CMK (cell line): ENCODE measurements around the gene DUOXA2.
"Not testable (repeated sequence)": the region's sequence is repeated elsewhere in the genome, so short reads cannot be mapped to it uniquely, and the experiment has no call there.

Experiments
- DNase-seq: peaks from one replicate; pipeline ENCODE4 v3.0.0-alpha.2; 2010; ENCODE audit warnings: low read depth

DUOXA2 gene

GRCh38 chr15:45114076-45114750, at the start of gene DUOXA2, which contains the start of gene DUOX2:
TSS of gene DUOXA2 (plus strand) at chr15:45114326. CDS start at chr15:45114606, 280 bp downstream.
TSS of gene DUOX2 (minus strand) at chr15:45114172. CDS start at chr15:45113411, 761 bp downstream.
- DNase-seq, result no peak

- DNase-seq, result no peak
Measured at GRCh38 chr15:45064386-45064785, 49.7 kb upstream of the DUOXA2 start.

DNA sequence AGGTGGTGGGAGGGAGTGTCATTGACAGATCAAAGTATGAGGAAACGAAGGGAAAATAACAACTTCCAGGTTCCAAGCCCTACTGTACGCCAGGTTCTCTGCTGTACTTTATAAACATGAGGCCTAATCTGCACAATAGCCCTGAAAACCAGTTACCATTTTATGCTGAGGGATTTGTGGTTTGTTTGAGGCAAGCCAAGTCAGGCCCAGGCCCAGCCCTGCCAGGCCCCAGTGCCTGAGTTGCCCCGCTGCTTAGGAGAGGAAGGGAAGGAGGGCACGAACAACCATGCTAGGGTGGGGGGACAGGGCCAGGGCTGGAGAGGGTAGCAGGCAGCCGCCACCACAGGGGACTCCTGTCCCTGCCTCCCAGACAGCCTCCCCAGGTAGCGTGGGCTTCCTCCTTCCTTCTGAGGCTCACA, 44.2 kb upstream of the DUOXA2 start:
- not testable (repeated sequence) for DNase-seq

DNA sequence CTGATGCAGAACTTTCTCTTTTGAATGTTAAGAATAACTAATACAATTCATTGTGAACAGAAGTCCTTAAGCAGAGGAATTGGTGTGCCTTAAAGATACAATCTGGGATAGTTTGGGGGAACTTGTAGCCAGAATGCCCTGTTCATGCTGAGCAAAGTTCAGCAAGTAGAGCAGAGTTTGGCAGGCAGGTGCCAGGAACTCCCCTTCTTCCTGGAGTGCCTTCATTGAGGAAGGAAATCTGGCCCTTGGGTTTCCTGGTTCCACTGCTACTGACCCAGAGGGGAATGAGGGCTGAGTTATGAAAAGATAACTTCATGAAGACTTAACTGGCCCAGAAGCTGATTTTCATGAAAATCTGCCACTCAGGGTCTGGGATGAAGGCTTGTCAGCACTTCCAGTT, 40.5 kb upstream of the DUOXA2 start:
- DNase-seq, result not testable (repeated sequence)

GRCh38 chr15:45075440-45076320, 38.4 kb upstream of the DUOXA2 start:
- not testable (repeated sequence) for DNase-seq

DNA sequence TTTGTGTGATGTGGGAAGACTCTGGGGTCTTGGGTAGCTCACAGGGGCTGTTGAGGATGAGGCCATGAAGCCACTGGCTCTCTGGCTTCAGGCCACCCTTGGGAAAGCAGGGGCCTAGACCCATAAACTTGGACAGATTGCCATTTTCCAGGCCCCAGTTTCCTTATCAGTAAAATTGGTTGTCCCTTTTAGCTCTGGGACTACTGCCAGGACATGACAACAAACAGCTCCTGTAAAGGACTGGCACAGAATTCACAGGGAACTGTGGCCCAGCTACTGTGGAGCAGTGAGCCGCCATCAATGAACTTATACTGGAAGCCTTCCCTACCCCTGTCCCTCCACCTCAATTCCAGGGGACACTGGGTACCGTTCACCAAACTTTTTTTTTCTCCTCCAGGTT, 36.7 kb upstream of the DUOXA2 start:
- DNase-seq, result not testable (repeated sequence)

- not testable (repeated sequence) for DNase-seq
Measured at GRCh38 chr15:45079201-45079600, 34.9 kb upstream of the DUOXA2 start.

DNA sequence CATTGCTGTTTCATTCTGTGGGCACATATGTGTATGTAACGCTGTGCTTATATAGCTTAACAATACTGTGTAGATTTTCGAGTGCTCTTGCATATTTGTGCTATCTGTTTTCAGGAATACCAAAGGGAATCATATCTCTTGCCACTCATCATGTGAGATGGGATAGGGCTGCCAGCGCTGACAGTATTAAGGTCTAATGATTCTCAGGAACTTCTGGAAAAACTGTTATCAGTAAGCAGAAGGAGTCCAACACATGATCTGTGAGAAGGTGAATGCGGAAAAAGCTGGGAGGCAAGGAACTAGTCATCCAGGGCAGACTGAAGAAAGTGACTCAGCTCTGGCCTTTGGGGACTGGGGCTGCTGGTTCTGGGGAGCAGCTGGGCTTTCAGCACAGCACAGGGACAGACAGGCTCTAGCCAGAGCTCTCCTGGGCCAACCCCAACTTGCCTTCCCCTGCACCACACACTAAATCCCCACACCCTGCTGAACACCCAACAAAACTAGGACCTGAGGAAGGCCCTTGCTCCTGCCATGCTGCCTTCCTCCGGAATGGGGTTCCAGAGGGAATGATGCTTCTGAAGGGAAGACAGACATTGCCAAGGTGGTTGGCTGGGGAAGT, 34.4 kb upstream of the DUOXA2 start:
- DNase-seq, result not testable (repeated sequence)

DNA sequence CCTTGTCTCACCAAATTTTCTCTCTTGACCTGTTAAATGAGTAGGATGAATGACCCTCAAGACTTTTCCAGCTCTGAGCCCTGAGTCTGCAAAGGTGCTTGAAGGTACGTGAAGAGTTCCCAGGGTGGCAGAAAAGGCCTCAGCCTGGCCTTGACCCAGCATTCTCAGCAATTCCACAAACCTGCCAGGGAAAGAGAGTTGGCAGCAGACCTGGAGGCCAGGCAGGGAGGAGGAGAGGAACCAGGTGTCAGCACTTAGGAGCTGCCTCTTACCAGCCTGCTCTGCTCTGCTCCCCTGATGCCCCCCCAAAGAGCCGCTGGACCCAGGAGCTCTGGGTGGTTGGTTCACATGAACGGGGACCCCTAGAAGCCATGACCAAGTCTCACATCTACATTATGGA, 33.5 kb upstream of the DUOXA2 start:
- DNase-seq, result not testable (repeated sequence)

GRCh38 chr15:45082412-45082811, 31.7 kb upstream of the DUOXA2 start:
- not testable (repeated sequence) for DNase-seq

DNA sequence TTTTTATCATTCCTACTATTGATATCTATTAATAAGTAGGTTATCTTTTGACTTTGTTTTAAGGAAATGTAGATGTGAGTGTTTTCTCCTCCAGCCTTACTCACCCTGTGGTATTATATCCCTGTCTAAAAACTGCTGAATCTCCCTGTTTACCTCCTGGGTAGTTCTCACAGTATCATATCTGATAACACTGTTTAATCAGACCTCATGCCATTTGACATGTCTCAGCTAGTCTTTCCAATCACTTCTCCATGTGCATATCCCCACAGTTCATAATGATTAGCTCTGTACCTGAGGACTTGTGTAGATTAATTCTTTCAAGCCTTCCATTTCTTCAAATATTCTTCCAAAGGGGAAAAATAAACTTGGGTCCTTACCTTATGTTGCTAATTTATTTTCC, 30.9 kb upstream of the DUOXA2 start:
- no peak for DNase-seq

- no peak for DNase-seq
Measured at GRCh38 chr15:45084163-45084562, 30.0 kb upstream of the DUOXA2 start.

- DNase-seq, result no peak
Measured at GRCh38 chr15:45087513-45087912, 26.6 kb upstream of the DUOXA2 start.

- no peak for DNase-seq
Measured at GRCh38 chr15:45088801-45089711, 25.1 kb upstream of the DUOXA2 start.

GRCh38 chr15:45089712-45090373, 24.3 kb upstream of the DUOXA2 start:
- peak; percentile 9 for DNase-seq

DNA sequence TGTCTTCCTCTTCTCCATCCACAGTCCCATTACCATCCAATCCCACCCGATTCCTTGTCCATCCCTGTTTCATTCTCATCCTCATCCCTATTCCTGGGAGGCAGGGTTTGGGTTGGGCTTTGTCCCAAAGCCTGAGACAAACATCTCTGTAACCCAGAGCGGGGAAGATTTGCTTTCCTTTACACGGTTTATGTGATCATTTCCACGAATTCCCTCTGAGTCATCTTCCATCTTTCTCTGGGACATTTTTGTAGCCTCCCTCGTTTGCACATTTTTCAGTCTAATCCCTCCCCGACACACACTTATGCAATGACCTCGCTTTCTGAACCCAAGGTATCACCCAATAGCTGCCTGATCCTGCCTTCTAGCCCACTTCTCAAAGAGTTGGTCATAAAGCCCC, 23.0 kb upstream of the DUOXA2 start:
- DNase-seq, result no peak

DNA sequence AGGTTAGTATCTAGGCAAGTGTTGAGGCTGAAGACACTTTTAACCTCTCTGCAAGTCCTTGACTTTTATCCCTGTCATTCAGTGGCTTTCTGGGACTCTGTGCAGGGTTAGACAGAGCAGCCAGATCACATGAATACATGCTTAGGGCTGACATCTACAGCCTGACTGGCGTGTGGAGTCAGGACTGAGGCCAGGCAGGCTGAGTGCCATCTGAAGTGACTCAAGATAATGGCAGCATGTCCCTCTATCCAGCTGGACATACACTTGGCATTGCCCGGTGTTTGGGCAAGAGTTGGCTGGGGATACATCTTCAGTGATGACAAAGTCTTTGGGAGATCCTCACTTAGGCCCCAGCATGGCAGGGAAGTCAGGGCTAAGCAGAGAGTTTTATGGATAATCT, 22.6 kb upstream of the DUOXA2 start:
- no peak for DNase-seq

DNA sequence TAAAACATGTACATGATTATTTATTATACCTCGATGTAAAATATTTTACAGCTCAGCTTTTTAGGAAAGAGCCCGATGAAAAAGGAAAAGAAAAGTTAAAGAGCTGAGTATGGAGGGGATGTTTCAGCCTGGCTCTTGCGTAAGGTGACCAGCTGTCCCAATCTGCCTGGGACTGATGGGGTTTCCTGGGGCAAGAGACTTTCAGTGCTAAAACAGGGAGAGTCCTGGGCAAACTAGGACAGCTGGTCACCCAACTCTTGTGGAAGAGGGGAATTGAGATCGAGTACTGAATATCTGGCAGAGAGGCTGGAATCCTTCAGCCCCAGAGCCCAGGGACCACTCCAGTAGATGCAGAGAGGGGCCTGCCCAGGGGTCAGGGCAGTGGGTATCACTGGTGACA, 21.1 kb upstream of the DUOXA2 start:
- DNase-seq, result no peak

DNA sequence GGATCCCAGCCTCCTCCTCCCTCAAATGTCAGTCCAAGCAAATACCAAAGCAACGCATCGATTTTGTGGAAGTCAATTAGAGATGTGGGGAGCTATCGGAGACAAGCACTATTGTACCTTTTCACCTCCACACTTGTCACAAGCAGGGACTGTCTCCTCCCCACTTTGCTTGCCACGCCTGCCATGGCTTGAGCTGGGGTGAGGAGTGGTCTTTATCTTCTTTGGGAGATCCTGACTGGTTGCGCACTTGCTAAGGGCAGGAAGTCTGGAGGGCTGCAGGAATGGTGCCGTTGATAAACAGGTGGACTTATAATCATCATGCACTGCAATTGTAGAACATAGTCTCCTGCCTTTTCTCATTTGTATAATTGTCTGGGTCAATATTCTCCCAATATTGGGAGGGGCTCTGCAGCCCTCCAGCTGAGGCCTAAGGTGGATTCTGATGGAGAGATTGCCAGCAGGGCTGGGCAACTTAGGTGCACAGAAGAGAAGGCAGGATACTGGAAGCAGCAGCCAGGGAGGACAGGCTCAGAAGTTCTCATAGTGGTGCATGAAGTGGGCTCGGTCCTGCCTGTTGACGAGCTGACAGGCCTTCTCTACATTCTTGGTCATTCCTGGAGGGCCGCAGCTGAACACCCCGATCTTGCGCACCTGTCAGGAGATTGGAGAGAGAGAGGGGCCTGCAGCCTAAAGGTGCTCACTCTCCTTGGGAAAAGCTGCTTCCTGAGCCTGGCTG, 20.3 kb upstream of the DUOXA2 start:
- DNase-seq, result no peak

GRCh38 chr15:45094358-45094730, 19.8 kb upstream of the DUOXA2 start:
- no peak for DNase-seq
